K562 (cell line): ENCODE data around the gene LIG3.
"Not testable (repeated sequence)": the region's sequence is repeated elsewhere in the genome, so short reads cannot be mapped to it uniquely, and the experiment has no call there.

Experiments used
- ATF3 ChIP-seq, 2 experiments: fragments of 450-650 bp in 1 of 2; sonication (generic) in 1 of 2; formaldehyde crosslinking in 1 of 2; IDR thresholded peaks in 1 of 2; conservative IDR thresholded peaks in 1 of 2; 2 replicates each; pipeline versions ENCODE4 v1.6.1 to v1.8.1; 2016 to 2023; ENCODE audit warnings: mild to moderate bottlenecking in 2 of 2, moderate library complexity in 2 of 2, inconsistent platforms in 1 of 2, missing genetic modification reagents in 1 of 2
- DACH1 ChIP-seq: fragments of 450-650 bp; IDR thresholded peaks from 2 replicates; pipeline ENCODE4 v1.6.1; 2018; ENCODE audit not compliant: partially characterized antibody
- EP300 ChIP-seq: IDR thresholded peaks from 2 replicates; pipeline ENCODE4 v1.6.1; 2012; ENCODE audit warnings: low read length, improper control_type of control experiment
- HNRNPK ChIP-seq: fragments of 200-400 bp; formaldehyde crosslinking; IDR thresholded peaks from one replicate; pipeline ENCODE4 v1.6.1; 2018; ENCODE audit warnings: mild to moderate bottlenecking, low read depth, low read length; ENCODE audit not compliant: poor library complexity, severe bottlenecking
- MXI1 ChIP-seq: IDR thresholded peaks from 2 replicates; pipeline ENCODE4 v1.6.1; 2011; ENCODE audit warnings: low read depth, mild to moderate bottlenecking, improper control_type of control experiment, low read length
- NR2C2 ChIP-seq, 2 experiments: fragments of 200-800 bp in 1 of 2; sonication (Bioruptor generic) in 1 of 2; sonication (generic) in 1 of 2; formaldehyde crosslinking in 1 of 2; IDR thresholded peaks; 2 replicates each; pipeline versions ENCODE4 v1.6.1 to v1.8.0; 2016 to 2022; ENCODE audit warnings: mild to moderate bottlenecking in 1 of 2, missing compliant biosample characterization in 1 of 2, missing genetic modification characterization in 1 of 2, missing genetic modification reagents in 1 of 2
- TCF7 ChIP-seq: sonication (generic); IDR thresholded peaks from 2 replicates; pipeline ENCODE4 v1.6.1; 2016; ENCODE audit warnings: antibody characterized with exemption, borderline replicate concordance
- ZC3H11A ChIP-seq: IDR thresholded peaks from 2 replicates; pipeline ENCODE4 v1.6.1; 2012; ENCODE audit warnings: low read depth, low read length, improper control_type of control experiment
- ZNF644 ChIP-seq: fragments of 200-800 bp; sonication (Bioruptor generic); IDR thresholded peaks from 2 replicates; pipeline ENCODE4 v1.6.1; 2016; ENCODE audit warnings: low read depth, missing genetic modification characterization, missing compliant biosample characterization
- TF ChIP-seq, protein P1 (sequence below): sonication (generic); formaldehyde crosslinking; IDR thresholded peaks from 2 replicates; pipeline ENCODE4 v1.9.0; 2022; ENCODE audit warnings: mild to moderate bottlenecking, missing genetic modification reagents
- TF ChIP-seq, protein P2 (sequence below): fragments of 450-650 bp; IDR thresholded peaks from 2 replicates; pipeline ENCODE4 v1.6.1; 2017; ENCODE audit warnings: mild to moderate bottlenecking, moderate library complexity
- TF ChIP-seq, protein P3 (sequence below), 3 experiments: fragments of 200-800 bp in 1 of 3; fragments of 250-450 bp in 1 of 3; fragments of 450-650 bp in 1 of 3; sonication (Bioruptor Pico) in 1 of 3; sonication (Bioruptor generic) in 1 of 3; formaldehyde crosslinking in 1 of 3; IDR thresholded peaks; 2 replicates each; pipeline versions ENCODE4 v1.6.1 to v1.8.0; 2016 to 2022; ENCODE audit warnings: mild to moderate bottlenecking in 2 of 3, missing genetic modification characterization in 2 of 3, missing compliant biosample characterization in 1 of 3, moderate library complexity in 1 of 3

GRCh38 chr17:35000965-35001364 is 20.7 kb downstream of the LIG3 start:
- TF ChIP-seq NR2C2 (CRISPR knock-in tag; IDR thresholded peaks at IDR 0.05); NR2C2 (tag; IDR thresholded peaks at IDR 0.05); EP300; MXI1; ATF3 (CRISPR knock-in tag; conservative IDR thresholded peaks at IDR 0.05); ZNF644 (tag); TCF7; DACH1; HNRNPK; ZC3H11A: not testable (repeated sequence)
- peak; percentile 68 for TF ChIP-seq ATF3 (IDR thresholded peaks at IDR 0.05)
- TF ChIP-seq, protein P1, sequence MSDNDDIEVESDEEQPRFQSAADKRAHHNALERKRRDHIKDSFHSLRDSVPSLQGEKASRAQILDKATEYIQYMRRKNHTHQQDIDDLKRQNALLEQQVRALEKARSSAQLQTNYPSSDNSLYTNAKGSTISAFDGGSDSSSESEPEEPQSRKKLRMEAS (CRISPR knock-in tag) = not testable (repeated sequence)
- TF ChIP-seq, protein P2, sequence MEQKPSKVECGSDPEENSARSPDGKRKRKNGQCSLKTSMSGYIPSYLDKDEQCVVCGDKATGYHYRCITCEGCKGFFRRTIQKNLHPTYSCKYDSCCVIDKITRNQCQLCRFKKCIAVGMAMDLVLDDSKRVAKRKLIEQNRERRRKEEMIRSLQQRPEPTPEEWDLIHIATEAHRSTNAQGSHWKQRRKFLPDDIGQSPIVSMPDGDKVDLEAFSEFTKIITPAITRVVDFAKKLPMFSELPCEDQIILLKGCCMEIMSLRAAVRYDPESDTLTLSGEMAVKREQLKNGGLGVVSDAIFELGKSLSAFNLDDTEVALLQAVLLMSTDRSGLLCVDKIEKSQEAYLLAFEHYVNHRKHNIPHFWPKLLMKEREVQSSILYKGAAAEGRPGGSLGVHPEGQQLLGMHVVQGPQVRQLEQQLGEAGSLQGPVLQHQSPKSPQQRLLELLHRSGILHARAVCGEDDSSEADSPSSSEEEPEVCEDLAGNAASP = not testable (repeated sequence)
- TF ChIP-seq, protein P3, sequence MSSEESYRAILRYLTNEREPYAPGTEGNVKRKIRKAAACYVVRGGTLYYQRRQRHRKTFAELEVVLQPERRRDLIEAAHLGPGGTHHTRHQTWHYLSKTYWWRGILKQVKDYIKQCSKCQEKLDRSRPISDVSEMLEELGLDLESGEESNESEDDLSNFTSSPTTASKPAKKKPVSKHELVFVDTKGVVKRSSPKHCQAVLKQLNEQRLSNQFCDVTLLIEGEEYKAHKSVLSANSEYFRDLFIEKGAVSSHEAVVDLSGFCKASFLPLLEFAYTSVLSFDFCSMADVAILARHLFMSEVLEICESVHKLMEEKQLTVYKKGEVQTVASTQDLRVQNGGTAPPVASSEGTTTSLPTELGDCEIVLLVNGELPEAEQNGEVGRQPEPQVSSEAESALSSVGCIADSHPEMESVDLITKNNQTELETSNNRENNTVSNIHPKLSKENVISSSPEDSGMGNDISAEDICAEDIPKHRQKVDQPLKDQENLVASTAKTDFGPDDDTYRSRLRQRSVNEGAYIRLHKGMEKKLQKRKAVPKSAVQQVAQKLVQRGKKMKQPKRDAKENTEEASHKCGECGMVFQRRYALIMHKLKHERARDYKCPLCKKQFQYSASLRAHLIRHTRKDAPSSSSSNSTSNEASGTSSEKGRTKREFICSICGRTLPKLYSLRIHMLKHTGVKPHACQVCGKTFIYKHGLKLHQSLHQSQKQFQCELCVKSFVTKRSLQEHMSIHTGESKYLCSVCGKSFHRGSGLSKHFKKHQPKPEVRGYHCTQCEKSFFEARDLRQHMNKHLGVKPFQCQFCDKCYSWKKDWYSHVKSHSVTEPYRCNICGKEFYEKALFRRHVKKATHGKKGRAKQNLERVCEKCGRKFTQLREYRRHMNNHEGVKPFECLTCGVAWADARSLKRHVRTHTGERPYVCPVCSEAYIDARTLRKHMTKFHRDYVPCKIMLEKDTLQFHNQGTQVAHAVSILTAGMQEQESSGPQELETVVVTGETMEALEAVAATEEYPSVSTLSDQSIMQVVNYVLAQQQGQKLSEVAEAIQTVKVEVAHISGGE (CRISPR knock-in tag; IDR thresholded peaks at IDR 0.05) = not testable (repeated sequence)
